Colonic mucosa (tissue), 4 donors: ENCODE data around the gene CYP11A1. TPM values are rescaled to one million over a fixed set of nuclear protein-coding genes. Genes with fewer than 3 reads are reported as not detected.

Experiments used
- DNase-seq: peaks from one replicate; pipeline ENCODE4 v3.0.0-alpha.2; 2020
- H3K27ac ChIP-seq: fragments of 200-600 bp; one replicate; pipeline ENCODE4 v1.8.0; 2021
- H3K27me3 ChIP-seq: fragments of 200-600 bp; one replicate; pipeline ENCODE4 v1.8.0; 2021
- H3K36me3 ChIP-seq: fragments of 200-600 bp; one replicate; pipeline ENCODE4 v1.8.0; 2021
- H3K4me1 ChIP-seq: fragments of 200-600 bp; one replicate; pipeline ENCODE4 v1.8.0; 2021; ENCODE audit warnings: mild to moderate bottlenecking
- H3K4me3 ChIP-seq: fragments of 200-600 bp; one replicate; pipeline ENCODE4 v1.8.0; 2021
- H3K9ac ChIP-seq, 2 donors: one replicate each; pipeline ENCODE4 v1.7.0; 2013; ENCODE audit warnings: control low read depth in 2 of 2, low read depth in 2 of 2, low read length in 2 of 2
- H3K9me3 ChIP-seq: fragments of 200-600 bp; one replicate; pipeline ENCODE4 v1.8.0; 2021
- CTCF ChIP-seq: fragments of 200-600 bp; IDR thresholded peaks from one replicate; pipeline ENCODE4 v1.8.0; 2022; ENCODE audit warnings: antibody characterized with exemption, mild to moderate bottlenecking
- intact Hi-C: fragments of 100-400 bp; cut with DNase I; formaldehyde crosslinking; loops from one replicate; pipeline ENCODE4 v1.14.1; 2022
- total RNA-seq, 2 donors: library from RNA; stranded (reverse); fragmentation: NEBNext Ultra II Directional in 1 of 2; extraction: Animal tissue kit (Norgen Biotek cat#: 25700) in 1 of 2; gene quantifications; one replicate each; pipeline ENCODE4 v1.2.1, GENCODE V29; 2021
- donor health status: healthy.
- donor health status: DM: no; HTN: no; CAD: no.
- donor health status: DM: no; HTN: no; CAD: no.

CYP11A1 gene
- total RNA-seq, 2 donors from 2014 or later = 1.3 TPM; not detected in 1

GRCh38 chr15:74345051-74345450 lies 22.4 kb downstream of the CYP11A1 start:
- DNase-seq = no peak
- intact Hi-C loops = no loop called here
- H3K9ac ChIP-seq = no peak overlapping the region
- TF ChIP-seq CTCF = no peak
- no peaks in the 10 kb centered on the region for H3K9me3 ChIP-seq
- H3K4me3 ChIP-seq = no peak overlapping the region
- no peaks in the 10 kb centered on the region for H3K27me3 ChIP-seq
- H3K27ac ChIP-seq = no peak overlapping the region
- H3K4me1 ChIP-seq = no peaks in the 10 kb centered on the region
- H3K36me3 ChIP-seq = no peaks in the 10 kb centered on the region

GRCh38 chr15:74343797-74344127 lies 23.7 kb downstream of the CYP11A1 start:
- no peaks in the 10 kb centered on the region for H3K9me3 ChIP-seq
- no peak for TF ChIP-seq CTCF
- no peak overlapping the region for H3K4me3 ChIP-seq
- DNase-seq = no peak
- H3K9ac ChIP-seq = no peak overlapping the region
- intact Hi-C loops = no loop called here
- no peaks in the 10 kb centered on the region for H3K4me1 ChIP-seq
- H3K27ac ChIP-seq = no peak overlapping the region
- H3K36me3 ChIP-seq = no peaks in the 10 kb centered on the region
- no peaks in the 10 kb centered on the region for H3K27me3 ChIP-seq

GRCh38 chr15:74343127-74343796 lies 24.2 kb downstream of the CYP11A1 start:
- H3K4me1 ChIP-seq = no peaks in the 10 kb centered on the region
- H3K4me3 ChIP-seq = no peak overlapping the region
- no peaks in the 10 kb centered on the region for H3K36me3 ChIP-seq
- DNase-seq = no peak
- no peak overlapping the region for H3K27ac ChIP-seq
- intact Hi-C loops = no loop called here
- no peak for TF ChIP-seq CTCF
- no peaks in the 10 kb centered on the region for H3K9me3 ChIP-seq
- no peaks in the 10 kb centered on the region for H3K27me3 ChIP-seq
- H3K9ac ChIP-seq = no peak overlapping the region

GRCh38 chr15:74340150-74340549 lies 27.3 kb downstream of the CYP11A1 start:
- Histone ChIP-seq H3K4me1 (no peaks in the 10 kb centered on the region), H3K9me3 (no peaks in the 10 kb centered on the region), H3K36me3 (no peaks in the 10 kb centered on the region), H3K9ac (no peak overlapping the region), H3K27me3 (no peaks in the 10 kb centered on the region), H3K4me3 (no peak overlapping the region), H3K27ac (no peak overlapping the region)
- DNase-seq = no peak
- no peak for TF ChIP-seq CTCF
- intact Hi-C loops = no loop called here

- no peak for TF ChIP-seq CTCF
- intact Hi-C loops = no loop called here
- H3K36me3 ChIP-seq = no peaks in the 10 kb centered on the region
- no peaks in the 10 kb centered on the region for H3K9me3 ChIP-seq
- no peak overlapping the region for H3K4me3 ChIP-seq
- no peaks in the 10 kb centered on the region for H3K27me3 ChIP-seq
- H3K4me1 ChIP-seq = no peaks in the 10 kb centered on the region
- no peak overlapping the region for H3K9ac ChIP-seq
- no peak overlapping the region for H3K27ac ChIP-seq
- no peak for DNase-seq
Observed at GRCh38 chr15:74339371-74339770, 28.1 kb downstream of the CYP11A1 start.
